SH-SY5Y (cell line): ENCODE data around the gene CD80.

ENCODE experiments used
- GATA2 ChIP-seq: IDR thresholded peaks from 2 replicates; pipeline ENCODE4 v1.6.1; 2011; ENCODE audit warnings: mild to moderate bottlenecking, low read depth, low read length
- GATA3 ChIP-seq: IDR thresholded peaks from 2 replicates; pipeline ENCODE4 v1.6.1; 2011; ENCODE audit warnings: low read depth, mild to moderate bottlenecking, low read length, moderate library complexity

DNA sequence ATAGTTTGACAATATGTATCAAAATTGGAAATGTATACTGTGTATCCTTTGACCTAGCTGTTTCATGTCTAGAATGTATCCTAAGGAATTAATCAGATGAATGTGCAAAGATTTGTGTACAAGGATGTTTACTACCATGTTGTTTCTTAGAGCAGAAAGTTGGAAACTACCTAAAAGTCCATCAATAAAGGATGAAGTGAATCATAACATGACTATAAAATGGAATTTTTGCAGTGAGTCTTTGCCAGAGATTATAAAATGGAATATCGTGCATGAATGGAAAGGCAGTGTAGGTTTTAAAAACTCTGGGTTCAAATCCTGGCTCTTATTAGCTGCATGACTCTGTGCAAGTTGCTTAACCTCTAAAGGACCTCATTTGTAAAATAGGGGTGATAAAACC is 76.3 kb downstream of the CD80 start:
- TF ChIP-seq GATA2 (no peak), GATA3 (no peak)
